Activated CD4-positive, CD25-positive, alpha-beta regulatory T cell (primary cell): ENCODE measurements around the gene ADAM10.

Source experiments
- DNase-seq, 4 experiments: peaks; one replicate each; lab custom pipeline; 2025; lab: John Stamatoyannopoulos, UW

ADAM10 gene

DNA sequence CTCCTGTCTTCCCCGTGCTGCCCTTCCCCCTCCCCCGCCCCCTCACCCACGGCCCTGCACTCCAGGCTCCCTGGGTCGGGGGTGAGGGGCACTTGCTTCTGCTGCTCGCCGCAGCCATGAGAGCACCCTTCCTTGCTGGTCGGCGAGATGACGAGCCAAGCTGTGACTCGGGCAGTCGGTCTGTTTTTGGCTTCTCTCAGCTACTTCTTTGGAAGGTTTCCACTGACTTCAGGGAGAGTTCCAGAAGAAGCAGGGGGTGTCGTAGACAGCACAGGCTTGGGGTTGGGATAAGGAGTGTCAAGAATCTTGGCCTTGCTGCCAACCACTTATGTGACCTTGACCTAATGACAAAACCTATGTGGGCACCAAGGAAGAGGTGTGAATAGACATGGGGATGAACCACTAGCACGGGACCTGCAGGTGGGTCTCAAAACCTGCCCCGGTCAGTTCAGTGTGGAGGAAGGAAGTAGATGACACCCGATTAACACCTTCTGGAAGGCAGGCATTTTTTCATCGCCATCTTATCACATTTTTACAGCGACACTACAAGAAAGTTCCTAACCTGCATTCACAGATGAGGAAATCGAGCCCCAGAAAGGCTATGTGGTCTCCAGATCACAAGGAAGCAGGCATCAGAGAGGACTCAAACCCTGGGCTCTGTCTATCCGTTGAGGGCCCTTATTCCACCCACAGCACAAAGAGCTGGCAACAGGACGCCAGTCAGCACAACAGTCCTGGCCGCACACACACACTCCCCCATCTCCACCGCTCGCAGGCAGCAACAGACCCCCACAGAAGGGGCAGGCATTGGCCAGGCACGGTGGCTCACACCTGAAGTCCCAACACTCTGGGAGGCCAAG lies 196.8 kb downstream of the ADAM10 start:
- DNase-seq: no peak

GRCh38 chr15:58551764-58552504 lies 197.6 kb downstream of the ADAM10 start:
- DNase-seq: no peak

DNA sequence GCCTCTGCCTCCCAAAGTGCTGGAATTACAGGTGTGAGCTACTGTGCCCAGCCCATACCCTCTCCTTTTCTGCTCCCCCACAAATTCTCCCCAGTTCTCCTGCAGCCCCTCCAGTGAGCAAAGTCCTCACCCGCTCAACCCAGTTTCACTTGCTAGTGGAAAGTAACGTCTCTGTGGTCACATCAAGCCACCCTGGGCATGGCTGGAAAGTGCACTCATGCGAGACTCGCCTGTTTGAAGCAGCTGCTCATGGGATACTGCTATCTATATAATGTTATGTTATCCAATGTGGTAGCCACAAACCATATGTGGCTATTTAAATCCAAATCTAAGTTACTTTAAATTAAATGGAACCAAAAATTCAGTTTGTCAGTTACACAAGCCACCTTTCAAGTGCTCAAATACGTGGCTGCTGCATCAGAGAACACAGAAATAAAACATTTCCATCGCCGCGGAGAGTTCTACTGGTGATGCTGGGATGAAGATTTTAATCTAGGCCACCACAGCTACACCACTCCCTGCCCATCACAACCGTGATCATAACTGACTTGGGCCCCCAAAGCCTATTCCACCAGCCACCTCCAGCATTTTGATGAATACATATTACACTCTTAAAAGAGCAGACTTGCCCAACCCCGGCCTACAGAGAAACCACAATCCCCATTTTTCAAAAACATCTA lies 198.3 kb downstream of the ADAM10 start:
- DNase-seq: no peak

GRCh38 chr15:58549785-58550074 lies 199.8 kb downstream of the ADAM10 start:
- DNase-seq: no peak

DNA sequence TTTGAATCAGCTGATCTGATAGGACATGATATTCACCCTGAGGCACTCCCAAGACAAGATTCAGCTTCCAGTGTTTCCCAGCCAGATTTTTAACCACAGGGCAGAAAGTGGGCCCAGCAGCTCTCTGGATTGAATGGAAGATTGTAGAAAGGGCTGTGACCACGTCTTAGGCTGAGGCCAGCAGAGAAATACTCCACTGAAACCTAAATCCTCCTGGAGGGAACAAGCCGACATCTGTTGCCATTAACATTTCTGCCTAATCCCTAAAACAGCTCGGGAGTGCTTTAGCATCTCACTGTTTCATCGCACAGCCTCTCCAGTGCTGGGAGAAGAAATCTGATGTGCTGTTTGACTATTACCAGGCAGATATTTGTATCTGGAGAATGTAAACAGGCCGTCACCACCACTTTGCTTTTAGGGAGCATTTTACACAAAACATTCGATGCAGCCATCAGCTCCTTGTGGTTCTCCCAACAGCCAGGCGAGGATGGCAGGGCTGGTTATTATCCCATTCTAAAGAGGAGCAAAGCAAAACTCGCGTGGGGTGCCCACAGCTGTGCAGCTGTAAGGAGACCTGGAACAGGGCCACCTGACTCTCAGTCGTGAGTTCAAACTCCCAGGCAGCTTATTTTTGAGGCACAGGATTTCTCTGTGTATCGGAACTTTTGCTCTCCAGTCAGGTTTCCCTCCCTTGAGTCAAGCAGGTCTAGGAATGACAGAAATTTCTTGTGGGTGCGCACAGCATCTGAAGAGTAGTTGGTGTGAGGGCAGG lies 200.3 kb downstream of the ADAM10 start:
- DNase-seq: no peak

DNA sequence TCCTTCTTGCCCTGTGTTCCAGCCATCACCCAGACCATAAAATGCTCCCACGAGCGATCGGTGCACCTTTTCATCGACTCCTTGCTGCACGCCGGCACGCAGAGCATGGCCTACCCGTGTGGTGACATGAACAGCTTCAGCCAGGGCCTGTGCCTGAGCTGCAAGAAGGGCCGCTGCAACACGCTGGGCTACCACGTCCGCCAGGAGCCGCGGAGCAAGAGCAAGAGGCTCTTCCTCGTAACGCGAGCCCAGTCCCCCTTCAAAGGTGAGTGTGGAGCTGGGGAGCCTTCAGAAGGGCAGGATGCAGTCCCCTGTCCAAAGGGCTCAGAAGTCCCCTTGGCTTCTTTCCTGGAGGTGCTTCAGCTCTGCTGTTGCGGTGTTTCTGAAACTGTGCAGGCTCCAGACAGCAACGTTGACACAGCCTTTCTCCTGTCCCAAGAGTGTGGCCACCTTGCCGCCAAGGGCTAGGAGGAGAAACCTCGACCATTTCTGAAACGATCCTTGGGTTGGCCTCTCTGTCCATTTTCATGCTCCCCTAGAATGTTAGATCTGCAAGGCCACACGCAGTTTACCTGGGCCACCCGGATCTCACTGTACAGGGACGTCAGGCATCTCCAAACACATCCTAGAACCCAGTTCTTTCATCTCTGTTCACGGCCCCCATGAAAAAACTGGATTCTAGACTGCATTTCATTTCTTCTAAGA lies 201.0 kb downstream of the ADAM10 start:
- no peak for DNase-seq

- no peak for DNase-seq
Observed at GRCh38 chr15:58547628-58548307, 201.7 kb downstream of the ADAM10 start.

DNA sequence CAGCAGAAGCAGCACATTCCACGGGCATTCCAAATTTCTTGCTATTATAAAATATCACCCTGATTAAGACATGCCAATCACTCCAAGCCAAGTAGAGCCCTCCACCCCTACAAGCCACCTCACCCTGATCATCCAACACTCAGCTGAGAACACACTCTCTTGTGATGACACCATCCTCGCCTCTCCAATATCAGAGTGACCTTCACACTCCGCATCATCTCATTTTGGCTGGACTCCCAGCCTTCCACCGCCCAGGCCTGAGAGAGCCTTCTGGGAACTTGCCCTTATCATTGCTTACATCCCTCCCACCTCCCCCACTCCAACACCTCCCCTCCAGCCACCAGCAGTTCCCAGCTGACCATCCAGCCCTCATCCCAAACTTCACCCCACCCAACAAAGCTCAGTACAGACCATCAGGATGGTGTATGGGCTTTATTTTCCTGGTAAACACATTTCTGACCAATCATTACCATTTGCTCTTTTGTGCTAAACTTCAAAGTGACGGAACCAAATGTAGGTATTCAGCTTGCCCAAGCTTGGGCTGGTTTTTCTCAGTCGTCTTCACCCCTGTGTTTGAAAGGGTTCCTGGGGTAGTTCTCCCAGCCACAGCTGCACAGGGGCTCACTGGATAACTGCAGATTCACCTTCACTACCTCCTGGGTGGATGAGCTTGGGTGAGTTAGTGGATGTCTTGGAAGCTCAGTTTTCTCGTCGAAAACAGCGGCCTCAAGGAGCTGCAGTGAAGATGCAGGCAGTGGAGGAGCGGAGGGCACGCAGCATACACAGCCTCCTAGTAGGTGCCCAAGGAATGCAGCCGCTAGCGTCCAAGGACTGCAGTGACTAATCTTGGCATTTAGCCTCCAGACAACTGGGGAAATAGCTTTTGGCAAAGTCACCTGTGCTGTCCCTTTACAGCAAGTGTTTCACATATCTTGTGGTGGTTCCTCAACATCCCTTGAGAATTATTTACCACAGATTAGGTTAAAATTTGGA lies 202.6 kb downstream of the ADAM10 start:
- DNase-seq: no peak

DNA sequence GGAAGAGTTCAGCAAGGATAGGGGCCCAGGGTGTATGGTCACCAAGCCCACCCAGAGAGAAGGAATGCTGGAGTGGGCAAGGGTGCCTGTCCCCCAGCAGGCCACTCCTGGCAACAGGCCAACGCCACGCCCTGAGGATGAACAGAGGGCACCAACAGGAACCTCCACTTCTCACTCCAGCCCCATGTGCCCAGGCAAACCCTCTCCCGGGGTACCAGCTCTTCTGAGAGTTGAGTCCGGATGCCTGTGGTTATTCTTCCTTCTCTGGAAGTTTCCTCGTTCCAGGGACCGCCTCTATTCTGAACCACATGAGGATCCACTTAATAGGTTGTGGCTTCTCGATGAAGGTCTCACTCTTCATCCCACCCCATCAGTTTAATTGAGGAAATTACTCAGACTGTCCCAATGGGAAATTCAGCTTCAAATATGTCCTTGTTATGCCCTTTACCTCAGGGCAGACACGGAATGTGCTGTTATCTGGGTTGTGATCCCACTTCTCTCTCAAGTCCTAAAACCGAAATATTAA lies 203.4 kb downstream of the ADAM10 start:
- DNase-seq: no peak

DNA sequence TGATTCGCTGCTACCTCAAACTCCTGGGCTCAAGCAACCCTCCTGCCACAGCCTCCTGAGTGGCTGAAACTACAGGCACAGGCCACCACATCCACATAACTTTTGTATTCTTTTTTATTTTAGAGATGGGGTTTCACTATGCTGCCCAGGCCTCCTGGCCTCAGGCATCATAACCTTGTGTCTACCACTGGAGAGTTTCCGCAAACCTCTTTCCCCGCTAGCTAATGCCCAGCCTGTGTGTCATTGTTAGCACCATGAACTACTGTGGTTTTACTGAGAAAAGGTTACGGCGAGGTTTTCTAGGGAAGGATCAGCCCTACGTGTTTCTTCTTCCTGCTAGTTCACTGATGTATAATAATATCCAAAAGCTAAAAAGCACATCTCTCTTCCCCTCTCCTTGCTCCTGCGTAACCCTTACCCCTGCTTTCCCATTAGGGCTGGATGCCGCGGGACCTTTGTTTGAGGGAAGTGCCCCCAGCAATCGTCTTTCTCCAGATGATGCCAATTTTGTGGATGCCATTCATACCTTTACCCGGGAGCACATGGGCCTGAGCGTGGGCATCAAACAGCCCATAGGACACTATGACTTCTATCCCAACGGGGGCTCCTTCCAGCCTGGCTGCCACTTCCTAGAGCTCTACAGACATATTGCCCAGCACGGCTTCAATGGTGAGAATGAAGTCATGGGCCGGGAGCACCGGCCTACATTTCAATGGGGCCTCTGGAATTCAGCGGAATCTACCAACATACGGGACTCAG lies 204.0 kb downstream of the ADAM10 start:
- DNase-seq: no peak

GRCh38 chr15:58544756-58545155 lies 204.8 kb downstream of the ADAM10 start:
- DNase-seq: no peak

DNA sequence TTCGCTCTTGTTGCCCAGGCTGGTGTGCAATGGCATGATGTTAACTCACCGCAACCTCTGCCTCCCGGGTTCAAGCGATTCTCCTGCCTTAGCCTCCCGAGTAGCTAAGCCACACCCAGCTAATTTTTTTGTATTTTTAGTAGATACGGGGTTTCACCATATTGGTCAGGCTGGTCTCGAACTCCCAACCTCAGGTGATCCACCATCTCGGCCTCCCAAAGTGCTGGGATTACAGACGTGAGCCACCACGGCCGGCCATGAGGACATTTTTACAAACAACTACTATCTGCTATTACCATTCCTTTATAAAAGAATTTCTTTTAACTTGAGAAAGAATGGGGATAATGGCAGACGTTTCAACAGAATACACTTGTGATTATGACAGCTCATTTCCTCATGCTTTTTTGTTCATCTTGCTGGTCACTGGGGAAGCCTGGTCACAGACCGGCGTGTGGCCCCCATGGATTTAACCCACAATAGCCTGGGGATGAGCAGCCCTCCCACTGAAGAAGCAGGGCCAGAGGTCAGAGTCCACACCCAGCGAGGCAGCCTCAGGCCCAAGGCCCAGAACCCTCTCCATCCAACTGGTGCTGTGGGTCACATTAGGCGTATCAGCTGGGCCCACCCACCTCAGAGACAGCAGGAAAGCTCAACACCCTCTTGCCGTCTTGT lies 205.7 kb downstream of the ADAM10 start:
- DNase-seq: no peak

DNA sequence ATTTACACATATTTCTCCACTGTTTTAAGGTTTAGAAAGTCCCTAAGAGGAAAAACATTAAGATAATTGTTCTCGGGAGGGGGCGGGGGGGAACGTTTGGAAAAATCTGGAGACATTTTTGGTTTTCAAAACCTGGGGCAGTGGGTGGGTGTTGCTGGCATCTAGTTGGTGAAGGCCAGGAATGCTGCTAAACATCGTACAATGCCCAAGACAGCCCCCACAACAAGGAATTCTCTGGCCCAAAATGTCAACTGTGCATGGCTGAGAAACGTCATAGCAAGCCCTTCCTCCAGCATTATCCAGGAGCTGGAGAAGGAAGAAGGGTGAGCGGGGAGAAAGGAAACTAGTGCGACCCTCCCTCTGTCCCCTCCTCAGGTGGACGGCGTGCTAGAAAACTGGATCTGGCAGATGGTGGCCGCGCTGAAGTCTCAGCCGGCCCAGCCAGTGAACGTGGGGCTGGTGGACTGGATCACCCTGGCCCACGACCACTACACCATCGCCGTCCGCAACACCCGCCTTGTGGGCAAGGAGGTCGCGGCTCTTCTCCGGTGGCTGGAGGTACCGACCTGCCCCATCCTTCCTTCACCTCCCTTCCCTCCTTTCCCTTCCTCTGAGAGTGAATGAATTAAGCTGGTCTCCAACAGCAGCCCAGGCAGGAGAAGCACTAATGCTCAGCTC lies 208.0 kb downstream of the ADAM10 start:
- no peak for DNase-seq

GRCh38 chr15:58539548-58539947 lies 210.0 kb downstream of the ADAM10 start:
- no peak for DNase-seq

- no peak for DNase-seq
Observed at GRCh38 chr15:58538901-58539300, 210.6 kb downstream of the ADAM10 start.
